Mesendoderm (in vitro differentiated cells): ENCODE data around the gene U2AF2.

Experiments used
- DNase-seq: peaks from one replicate; pipeline ENCODE4 v3.0.0; 2013
- H2AK5ac ChIP-seq: 2 replicates; pipeline ENCODE4 v1.6.1; 2013; ENCODE audit warnings: low read length, inconsistent platforms
- H2BK120ac ChIP-seq: 2 replicates; pipeline ENCODE4 v1.6.1; 2013; ENCODE audit warnings: low read depth, mild to moderate bottlenecking, low read length, moderate library complexity, mixed read lengths
- H2BK15ac ChIP-seq: replicated peaks from 2 replicates; pipeline ENCODE4 v1.6.1; 2013; ENCODE audit warnings: low read depth, mild to moderate bottlenecking, moderate library complexity
- H2BK5ac ChIP-seq: 2 replicates; pipeline ENCODE4 v1.6.1; 2013; ENCODE audit warnings: low read length, inconsistent platforms
- H3K18ac ChIP-seq: 2 replicates; pipeline ENCODE4 v1.6.1; 2013; ENCODE audit warnings: mild to moderate bottlenecking, low read length, mixed read lengths
- H3K23ac ChIP-seq: one replicate; pipeline ENCODE4 v1.6.1; 2013; ENCODE audit warnings: low read length
- H3K27ac ChIP-seq: 2 replicates; pipeline ENCODE4 v1.5.1; 2013; ENCODE audit warnings: low read depth, mild to moderate bottlenecking, inconsistent platforms, low read length, moderate library complexity
- H3K27me3 ChIP-seq: 2 replicates; pipeline ENCODE4 v1.6.1; 2013; ENCODE audit warnings: low read length, control low read depth, mild to moderate bottlenecking, inconsistent platforms; ENCODE audit not compliant: insufficient read depth, poor library complexity
- H3K36me3 ChIP-seq: 2 replicates; pipeline ENCODE4 v1.6.1; 2013; ENCODE audit warnings: low read length, inconsistent platforms; ENCODE audit not compliant: control insufficient read depth, insufficient read depth
- H3K4ac ChIP-seq: one replicate; pipeline ENCODE4 v1.6.1; 2013; ENCODE audit warnings: low read depth, mild to moderate bottlenecking, low read length, moderate library complexity
- H3K4me1 ChIP-seq: 2 replicates; pipeline ENCODE4 v1.6.1; 2013; ENCODE audit warnings: low read depth, low read length, inconsistent platforms; ENCODE audit not compliant: control insufficient read depth
- H3K4me2 ChIP-seq: 2 replicates; pipeline ENCODE4 v1.6.1; 2013; ENCODE audit warnings: low read length
- H3K4me3 ChIP-seq: 2 replicates; pipeline ENCODE4 v1.5.1; 2013; ENCODE audit warnings: mild to moderate bottlenecking, low read length
- H3K56ac ChIP-seq: one replicate; pipeline ENCODE4 v1.6.1; 2013; ENCODE audit warnings: low read length
- H3K79me1 ChIP-seq: 2 replicates; pipeline ENCODE4 v1.6.1; 2013; ENCODE audit warnings: low read length, inconsistent platforms
- H3K79me2 ChIP-seq: 2 replicates; pipeline ENCODE4 v1.6.1; 2013; ENCODE audit warnings: mild to moderate bottlenecking, low read length; ENCODE audit not compliant: control insufficient read depth, insufficient read depth
- H3K9ac ChIP-seq: 2 replicates; pipeline ENCODE4 v1.6.1; 2013; ENCODE audit warnings: low read length, inconsistent platforms
- H4K5ac ChIP-seq: one replicate; pipeline ENCODE4 v1.6.1; 2013; ENCODE audit warnings: low read length
- H4K8ac ChIP-seq: one replicate; pipeline ENCODE4 v1.6.1; 2013; ENCODE audit warnings: low read depth, mild to moderate bottlenecking, control low read depth, low read length, moderate library complexity
- WGBS: extraction: QIAGEN DNeasy Blood & Tissue Kit; methylation state at CpG from one replicate; pipeline ENCODE4 v1.1.7; 2013; ENCODE audit warnings: low lambda C conversion rate, missing lambda C conversion rate; ENCODE audit not compliant: insufficient coverage; ENCODE audit errors: extremely low coverage; 5-methylcytosine and 5-hydroxymethylcytosine counted together

The U2AF2 gene

GRCh38 chr19:55688422-55689218 lies 33.8 kb downstream of the U2AF2 start:
- no peak overlapping the region for H2BK15ac ChIP-seq
- WGBS, result no CpG with 5 or more reads among the region's 27 CpGs
- H3K18ac ChIP-seq, result no peak overlapping the region
- no peaks in the 10 kb centered on the region for H3K4me1 ChIP-seq
- H3K9ac ChIP-seq, result no peak overlapping the region
- no peak overlapping the region for H3K23ac ChIP-seq
- no peak overlapping the region for H3K27ac ChIP-seq
- H3K27me3 ChIP-seq, result no peaks in the 10 kb centered on the region
- no peak overlapping the region for H3K4ac ChIP-seq
- no peak overlapping the region for H2BK5ac ChIP-seq
- H3K4me3 ChIP-seq, result no peak overlapping the region
- H3K79me1 ChIP-seq, result peaks cover 6% of the 10 kb centered on the region
- H4K5ac ChIP-seq, result no peak overlapping the region
- no peak overlapping the region for H3K4me2 ChIP-seq
- no peak overlapping the region for H3K56ac ChIP-seq
- no peak overlapping the region for H4K8ac ChIP-seq
- no peaks in the 10 kb centered on the region for H3K79me2 ChIP-seq
- DNase-seq, result no peak
- H3K36me3 ChIP-seq, result no peaks in the 10 kb centered on the region
- no peak overlapping the region for H2BK120ac ChIP-seq
- no peak overlapping the region for H2AK5ac ChIP-seq

- H3K79me2 ChIP-seq, result no peaks in the 10 kb centered on the region
- no peak overlapping the region for H3K27ac ChIP-seq
- H3K4me3 ChIP-seq, result no peak overlapping the region
- H2AK5ac ChIP-seq, result no peak overlapping the region
- no peak overlapping the region for H3K4me2 ChIP-seq
- peaks cover 3% of the 10 kb centered on the region for H3K36me3 ChIP-seq
- H3K4me1 ChIP-seq, result no peaks in the 10 kb centered on the region
- H2BK5ac ChIP-seq, result no peak overlapping the region
- H3K79me1 ChIP-seq, result peaks cover 5% of the 10 kb centered on the region
- H4K8ac ChIP-seq, result no peak overlapping the region
- H2BK15ac ChIP-seq, result no peak overlapping the region
- H2BK120ac ChIP-seq, result no peak overlapping the region
- H3K56ac ChIP-seq, result no peak overlapping the region
- H3K4ac ChIP-seq, result no peak overlapping the region
- H3K9ac ChIP-seq, result no peak overlapping the region
- DNase-seq, result no peak
- no peak overlapping the region for H3K18ac ChIP-seq
- no peak overlapping the region for H4K5ac ChIP-seq
- H3K27me3 ChIP-seq, result no peaks in the 10 kb centered on the region
- no peak overlapping the region for H3K23ac ChIP-seq
- WGBS, result no CpG with 5 or more reads among the region's 35 CpGs
These were observed 34.7 kb downstream of the U2AF2 start for GRCh38 chr19:55689411-55690108.

GRCh38 chr19:55690109-55690768 lies 35.4 kb downstream of the U2AF2 start:
- no peaks in the 10 kb centered on the region for H3K4me1 ChIP-seq
- no peak overlapping the region for H3K9ac ChIP-seq
- no peak for DNase-seq

GRCh38 chr19:55690769-55691545 lies 36.1 kb downstream of the U2AF2 start:
- Histone ChIP-seq H3K23ac (no peak overlapping the region), H3K79me1 (no peaks in the 10 kb centered on the region), H3K56ac (no peak overlapping the region), H4K5ac (no peak overlapping the region), H3K18ac (no peak overlapping the region), H2BK120ac (no peak overlapping the region), H4K8ac (no peak overlapping the region), H3K27ac (no peak overlapping the region), H3K4me1 (no peaks in the 10 kb centered on the region), H3K4me3 (no peak overlapping the region), H3K4ac (no peak overlapping the region), H3K27me3 (no peaks in the 10 kb centered on the region), H2BK5ac (no peak overlapping the region), H3K4me2 (no peak overlapping the region), H3K36me3 (peaks cover 7% of the 10 kb centered on the region), H3K9ac (no peak overlapping the region), H2AK5ac (no peak overlapping the region), H3K79me2 (no peaks in the 10 kb centered on the region), H2BK15ac (no peak overlapping the region)
- no CpG with 5 or more reads among the region's 31 CpGs for WGBS
- DNase-seq, result no peak

More at GRCh38 chr19:55690109-55690768, 35.4 kb downstream of the U2AF2 start:
- Histone ChIP-seq H3K4me2 (no peak overlapping the region), H2BK5ac (no peak overlapping the region), H2BK120ac (no peak overlapping the region), H4K8ac (no peak overlapping the region), H3K56ac (no peak overlapping the region), H4K5ac (no peak overlapping the region), H3K79me2 (no peaks in the 10 kb centered on the region), H2BK15ac (no peak overlapping the region), H3K27ac (no peak overlapping the region), H3K4me3 (no peak overlapping the region), H3K36me3 (peaks cover 4% of the 10 kb centered on the region), H3K18ac (no peak overlapping the region), H3K27me3 (no peaks in the 10 kb centered on the region), H3K23ac (no peak overlapping the region), H3K79me1 (peaks cover 2% of the 10 kb centered on the region), H3K4ac (no peak overlapping the region), H2AK5ac (no peak overlapping the region)
- WGBS, result no CpG with 5 or more reads among the region's 25 CpGs

DNA sequence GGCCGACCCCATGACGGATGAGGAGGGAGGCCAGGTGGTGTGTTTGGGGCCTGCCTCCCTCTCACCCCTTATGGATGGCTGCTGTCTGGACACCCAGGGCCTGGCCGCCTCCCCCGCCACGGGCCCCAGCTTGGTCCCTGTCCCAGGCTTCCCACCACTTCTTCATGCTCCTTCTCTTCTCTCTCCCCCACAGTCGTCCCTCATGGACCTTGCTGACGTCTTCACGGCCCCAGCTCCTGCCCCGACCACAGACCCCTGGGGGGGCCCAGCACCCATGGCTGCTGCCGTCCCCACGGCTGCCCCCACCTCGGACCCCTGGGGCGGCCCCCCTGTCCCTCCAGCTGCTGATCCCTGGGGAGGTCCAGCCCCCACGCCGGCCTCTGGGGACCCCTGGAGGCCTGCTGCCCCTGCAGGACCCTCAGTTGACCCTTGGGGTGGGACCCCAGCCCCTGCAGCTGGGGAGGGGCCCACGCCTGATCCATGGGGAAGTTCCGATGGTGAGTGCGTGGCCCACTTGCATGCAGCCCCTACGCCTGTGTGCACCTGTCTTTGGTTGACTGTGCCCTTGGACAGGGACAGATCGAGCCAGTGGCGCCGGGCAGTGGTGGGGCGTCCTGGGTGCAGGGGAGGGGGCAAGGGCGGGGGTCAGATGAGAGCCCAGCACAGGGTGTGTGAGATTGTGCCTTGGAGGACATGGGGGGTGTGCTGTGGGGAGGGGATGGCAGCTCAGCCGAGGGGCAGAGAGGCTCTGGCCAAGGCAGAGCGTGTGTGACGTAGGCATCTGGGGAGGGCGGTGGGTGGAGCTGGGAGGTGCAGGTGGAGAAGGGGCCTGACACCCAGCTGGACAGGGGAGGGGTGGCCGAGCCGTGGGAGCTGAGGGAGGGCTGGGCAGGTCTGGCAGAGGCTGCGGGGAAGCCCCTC lies 37.0 kb downstream of the U2AF2 start:
- no peaks in the 10 kb centered on the region for H3K79me2 ChIP-seq
- H3K4me2 ChIP-seq, result no peak overlapping the region
- H3K36me3 ChIP-seq, result peaks cover 7% of the 10 kb centered on the region
- H3K4ac ChIP-seq, result no peak overlapping the region
- H3K27me3 ChIP-seq, result no peaks in the 10 kb centered on the region
- H3K56ac ChIP-seq, result no peak overlapping the region
- H2BK120ac ChIP-seq, result no peak overlapping the region
- H2AK5ac ChIP-seq, result no peak overlapping the region
- DNase-seq, result no peak
- H2BK15ac ChIP-seq, result no peak overlapping the region
- no peak overlapping the region for H3K27ac ChIP-seq
- no peak overlapping the region for H4K5ac ChIP-seq
- no peaks in the 10 kb centered on the region for H3K79me1 ChIP-seq
- H3K4me3 ChIP-seq, result no peak overlapping the region
- H3K18ac ChIP-seq, result no peak overlapping the region
- WGBS, result no CpG with 5 or more reads among the region's 31 CpGs
- no peak overlapping the region for H4K8ac ChIP-seq
- H2BK5ac ChIP-seq, result no peak overlapping the region
- H3K9ac ChIP-seq, result no peak overlapping the region
- no peaks in the 10 kb centered on the region for H3K4me1 ChIP-seq
- H3K23ac ChIP-seq, result no peak overlapping the region
